ENCODE measurements around the gene SBF2.
A peak's percentile ranks its signal among the peaks of the same experiment; 100 is the strongest.

SBF2 gene

DNA sequence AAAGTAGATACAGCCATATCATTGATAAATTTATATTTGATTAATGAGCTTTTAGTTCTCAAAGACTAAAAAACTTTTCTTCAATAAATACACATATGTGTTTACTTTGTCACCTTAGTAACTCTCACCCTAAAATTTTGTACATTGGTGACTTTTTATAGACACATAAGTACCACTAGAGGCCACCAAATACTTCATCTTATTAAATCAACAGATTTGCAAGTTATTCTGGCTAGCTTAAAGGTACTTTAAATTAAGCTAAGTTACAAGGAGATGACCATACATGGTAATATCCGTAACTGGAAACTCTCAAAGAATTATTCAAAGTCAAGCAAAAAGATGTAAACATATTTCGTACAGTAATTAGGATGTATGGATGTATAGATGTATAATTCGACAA is 112.2 kb downstream of the SBF2 start:
- no peaks in the 10 kb centered on the region for H3K79me2 ChIP-seq (ENCODE audit: insufficient read depth, low read length)
- no peaks in the 10 kb centered on the region for H3K9me2 ChIP-seq (replicated peaks; ENCODE audit: insufficient read depth, low read length)
- no peak overlapping the region for H3K27ac ChIP-seq (ENCODE audit: low read depth, low read length)
- H3K9me3 ChIP-seq (ENCODE audit: insufficient read depth, low read length): no peaks in the 10 kb centered on the region
- H3K4me3 ChIP-seq (ENCODE audit: insufficient read depth, low read length, poor library complexity, severe bottlenecking): no peak overlapping the region
- no peak overlapping the region for H3K9ac ChIP-seq (ENCODE audit: low read length)
- no peaks in the 10 kb centered on the region for H4K20me1 ChIP-seq (ENCODE audit: low read depth, low read length)
- H3K36me3 ChIP-seq (ENCODE audit: low read length): no peaks in the 10 kb centered on the region
- H3K4me2 ChIP-seq (ENCODE audit: low read depth, low read length, poor library complexity, severe bottlenecking): no peak overlapping the region
- no peak overlapping the region for H2AFZ ChIP-seq (ENCODE audit: low read depth, low read length, severe bottlenecking)
- no peaks in the 10 kb centered on the region for H3F3A ChIP-seq (ENCODE audit: insufficient read depth)
- TF ChIP-seq, protein P1, sequence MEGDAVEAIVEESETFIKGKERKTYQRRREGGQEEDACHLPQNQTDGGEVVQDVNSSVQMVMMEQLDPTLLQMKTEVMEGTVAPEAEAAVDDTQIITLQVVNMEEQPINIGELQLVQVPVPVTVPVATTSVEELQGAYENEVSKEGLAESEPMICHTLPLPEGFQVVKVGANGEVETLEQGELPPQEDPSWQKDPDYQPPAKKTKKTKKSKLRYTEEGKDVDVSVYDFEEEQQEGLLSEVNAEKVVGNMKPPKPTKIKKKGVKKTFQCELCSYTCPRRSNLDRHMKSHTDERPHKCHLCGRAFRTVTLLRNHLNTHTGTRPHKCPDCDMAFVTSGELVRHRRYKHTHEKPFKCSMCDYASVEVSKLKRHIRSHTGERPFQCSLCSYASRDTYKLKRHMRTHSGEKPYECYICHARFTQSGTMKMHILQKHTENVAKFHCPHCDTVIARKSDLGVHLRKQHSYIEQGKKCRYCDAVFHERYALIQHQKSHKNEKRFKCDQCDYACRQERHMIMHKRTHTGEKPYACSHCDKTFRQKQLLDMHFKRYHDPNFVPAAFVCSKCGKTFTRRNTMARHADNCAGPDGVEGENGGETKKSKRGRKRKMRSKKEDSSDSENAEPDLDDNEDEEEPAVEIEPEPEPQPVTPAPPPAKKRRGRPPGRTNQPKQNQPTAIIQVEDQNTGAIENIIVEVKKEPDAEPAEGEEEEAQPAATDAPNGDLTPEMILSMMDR (IDR thresholded peaks at IDR 0.05; ENCODE audit: insufficient read depth, low read length, poor library complexity, severe bottlenecking): peak; percentile 32
- TF ChIP-seq EZH2phosphoT487 (conservative IDR thresholded peaks at IDR 0.05; ENCODE audit: low read length): no peak
- H3K27me3 ChIP-seq (ENCODE audit: low read length): no peaks in the 10 kb centered on the region

DNA sequence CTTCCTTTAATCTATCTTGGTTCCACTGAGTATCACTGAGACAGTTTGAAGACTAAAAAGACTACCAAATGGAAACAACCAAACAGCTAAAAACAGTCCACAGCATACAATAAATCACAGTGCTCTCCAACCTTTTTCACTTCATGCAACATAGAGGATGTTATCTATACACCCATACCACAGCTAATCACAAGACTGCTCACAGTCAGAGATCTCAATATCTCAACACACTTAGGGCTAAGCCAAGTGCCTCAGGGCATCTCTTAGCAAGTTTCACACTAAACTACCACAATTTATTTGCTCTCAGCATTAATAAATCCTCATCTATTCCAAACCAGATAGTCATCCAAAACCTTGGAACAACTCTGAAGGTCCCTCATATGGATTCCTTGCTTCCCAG is 129.4 kb downstream of the SBF2 start:
- Histone ChIP-seq H3K9me3 (ENCODE audit: insufficient read depth, low read length) (no peaks in the 10 kb centered on the region), H3K27me3 (ENCODE audit: low read length) (no peaks in the 10 kb centered on the region), H4K20me1 (ENCODE audit: low read depth, low read length) (no peaks in the 10 kb centered on the region; the same call in 1 of the 2 replicates), H3K9me2 (replicated peaks; ENCODE audit: insufficient read depth, low read length) (no peaks in the 10 kb centered on the region), H3K79me2 (ENCODE audit: insufficient read depth, low read length) (no peaks in the 10 kb centered on the region), H3K4me3 (ENCODE audit: insufficient read depth, low read length, poor library complexity, severe bottlenecking) (no peak overlapping the region), H3K36me3 (ENCODE audit: low read length) (no peaks in the 10 kb centered on the region), H3F3A (ENCODE audit: insufficient read depth) (no peaks in the 10 kb centered on the region), H3K4me2 (ENCODE audit: low read depth, low read length, poor library complexity, severe bottlenecking) (no peak overlapping the region), H2AFZ (ENCODE audit: low read depth, low read length, severe bottlenecking) (no peak overlapping the region), H3K9ac (ENCODE audit: low read length) (no peak overlapping the region), H3K27ac (ENCODE audit: low read depth, low read length) (no peak overlapping the region)
- TF ChIP-seq EZH2phosphoT487 (conservative IDR thresholded peaks at IDR 0.05; ENCODE audit: low read length): no peak
- TF ChIP-seq, protein P1 (IDR thresholded peaks at IDR 0.05; ENCODE audit: insufficient read depth, low read length, poor library complexity, severe bottlenecking): no peak

GRCh38 chr11:10162222-10162621 is 131.8 kb downstream of the SBF2 start:
- Histone ChIP-seq H3K9me3 (ENCODE audit: insufficient read depth, low read length) (no peaks in the 10 kb centered on the region), H3K4me2 (ENCODE audit: low read depth, low read length, poor library complexity, severe bottlenecking) (no peak overlapping the region), H3K9me2 (replicated peaks; ENCODE audit: insufficient read depth, low read length) (no peaks in the 10 kb centered on the region), H2AFZ (ENCODE audit: low read depth, low read length, severe bottlenecking) (no peak overlapping the region), H3F3A (ENCODE audit: insufficient read depth) (no peaks in the 10 kb centered on the region), H3K27ac (ENCODE audit: low read depth, low read length) (no peak overlapping the region), H4K20me1 (ENCODE audit: low read depth, low read length) (no peaks in the 10 kb centered on the region; the same call in 1 of the 2 replicates), H3K79me2 (ENCODE audit: insufficient read depth, low read length) (no peaks in the 10 kb centered on the region), H3K9ac (ENCODE audit: low read length) (no peak overlapping the region), H3K36me3 (ENCODE audit: low read length) (no peaks in the 10 kb centered on the region), H3K27me3 (ENCODE audit: low read length) (no peaks in the 10 kb centered on the region), H3K4me3 (ENCODE audit: insufficient read depth, low read length, poor library complexity, severe bottlenecking) (no peak overlapping the region)
- TF ChIP-seq, protein P1 (IDR thresholded peaks at IDR 0.05; ENCODE audit: insufficient read depth, low read length, poor library complexity, severe bottlenecking): no peak
- TF ChIP-seq EZH2phosphoT487 (conservative IDR thresholded peaks at IDR 0.05; ENCODE audit: low read length): no peak

All from SU-DHL-6 (cell line).